ENCODE measurements around the gene NEGR1.

- no peak for TF ChIP-seq CTCF (IDR thresholded peaks at IDR 0.05)
- no peak for TF ChIP-seq ZFX (IDR thresholded peaks at IDR 0.05; ENCODE audit: borderline replicate concordance)
These were observed 682.3 kb downstream of the NEGR1 start for GRCh38 chr1:71600023-71600422.

Measured in 22Rv1 (cell line).